Activated T-helper 2 cell treated with anti-CD3 and anti-CD28 coated beads, Interferon-gamma antibody, Interleukin-2, Interleukin-4, amounts not matched to agents 10 μg/mL and 5 μg/mL and 100 μg/mL, durations not matched to agents 14 hours and 24 hours and 36 hours (primary cell): ENCODE data around the gene LAMA3. TPM values are rescaled to one million over a fixed set of nuclear protein-coding genes. Genes with fewer than 3 reads are reported as not detected.

Source experiments
- DNase-seq: peaks from one replicate; pipeline ENCODE4 v3.0.0; 2021; ENCODE audit warnings: low spot score
- H3K27ac Mint-ChIP-seq: one replicate; pipeline ENCODE4 v1.8.0; 2021; ENCODE audit warnings: mixed read lengths
- H3K27me3 Mint-ChIP-seq: one replicate; pipeline ENCODE4 v1.8.0; 2021; ENCODE audit warnings: low read depth, mixed read lengths
- H3K36me3 Mint-ChIP-seq: one replicate; pipeline ENCODE4 v1.8.0; 2021; ENCODE audit warnings: low read depth, mixed read lengths
- H3K4me1 Mint-ChIP-seq: one replicate; pipeline ENCODE4 v1.8.0; 2021; ENCODE audit warnings: low read depth, mixed read lengths
- H3K4me3 Mint-ChIP-seq: one replicate; pipeline ENCODE4 v1.8.0; 2021; ENCODE audit warnings: low read depth, mild to moderate bottlenecking, moderate library complexity, mixed read lengths
- H3K9me3 Mint-ChIP-seq: one replicate; pipeline ENCODE4 v1.8.0; 2021; ENCODE audit warnings: mixed read lengths
- intact Hi-C: fragments of 100-400 bp; cut with micrococcal nuclease; formaldehyde crosslinking; loops from one replicate; pipeline ENCODE4 v1.15.1; 2023
- total RNA-seq: library from RNA; stranded (reverse); gene quantifications from 2 replicates; pipeline ENCODE4 v1.2.3, GENCODE V29; 2022

LAMA3 gene
- total RNA-seq, 1 donor from 2014 or later, result not detected

GRCh38 chr18:23971097-23971440, 281.8 kb downstream of the LAMA3 start:
- Mint-ChIP-seq H3K36me3 (no peaks in the 10 kb centered on the region), H3K9me3 (peaks cover 3% of the 10 kb centered on the region), H3K27me3 (peaks cover 27% of the 10 kb centered on the region), H3K4me1 (peaks cover 38% of the 10 kb centered on the region), H3K27ac (no peak overlapping the region), H3K4me3 (no peak overlapping the region)
- DNase-seq, result no peak
- intact Hi-C loops, result loop anchor here (5.0 kb wide), 1 partner anchor 106 kb away; no protein-coding TSS in a partner anchor

- no peak overlapping the region for H3K27ac Mint-ChIP-seq
These were observed 282.5 kb downstream of the LAMA3 start for GRCh38 chr18:23971666-23972230.

GRCh38 chr18:23972453-23972852, 283.2 kb downstream of the LAMA3 start:
- intact Hi-C loops, result loop anchor here (2.0 to 5.0 kb wide), 5 partner anchors 20 to 105 kb away; no protein-coding TSS in a partner anchor
- peaks cover 36% of the 10 kb centered on the region for H3K27me3 Mint-ChIP-seq
- DNase-seq, result no peak
- peaks cover 2% of the 10 kb centered on the region for H3K36me3 Mint-ChIP-seq
- H3K9me3 Mint-ChIP-seq, result peaks cover 16% of the 10 kb centered on the region
- peaks cover 31% of the 10 kb centered on the region for H3K4me1 Mint-ChIP-seq
- H3K4me3 Mint-ChIP-seq, result no peak overlapping the region
- H3K27ac Mint-ChIP-seq, result no peak overlapping the region

More at GRCh38 chr18:23971666-23972230, 282.5 kb downstream of the LAMA3 start:
- DNase-seq, result no peak
- H3K4me1 Mint-ChIP-seq, result peaks cover 37% of the 10 kb centered on the region
- H3K9me3 Mint-ChIP-seq, result peaks cover 10% of the 10 kb centered on the region
- H3K27me3 Mint-ChIP-seq, result peaks cover 32% of the 10 kb centered on the region
- intact Hi-C loops, result loop anchor here (2.0 to 5.0 kb wide), 5 partner anchors 21 to 106 kb away; no protein-coding TSS in a partner anchor
- H3K4me3 Mint-ChIP-seq, result no peak overlapping the region
- no peaks in the 10 kb centered on the region for H3K36me3 Mint-ChIP-seq

GRCh38 chr18:23977103-23977502, 287.9 kb downstream of the LAMA3 start:
- H3K36me3 Mint-ChIP-seq, result peaks cover 2% of the 10 kb centered on the region
- peaks cover 44% of the 10 kb centered on the region for H3K27me3 Mint-ChIP-seq
- intact Hi-C loops, result no loop called here
- DNase-seq, result no peak
- H3K4me3 Mint-ChIP-seq, result no peak overlapping the region
- peaks cover 22% of the 10 kb centered on the region for H3K9me3 Mint-ChIP-seq
- no peak overlapping the region for H3K27ac Mint-ChIP-seq
- peaks cover 14% of the 10 kb centered on the region for H3K4me1 Mint-ChIP-seq

- H3K27ac Mint-ChIP-seq, result no peak overlapping the region
- peaks cover 10% of the 10 kb centered on the region for H3K4me1 Mint-ChIP-seq
- peaks cover 22% of the 10 kb centered on the region for H3K9me3 Mint-ChIP-seq
- intact Hi-C loops, result no loop called here
- DNase-seq, result no peak
- no peak overlapping the region for H3K4me3 Mint-ChIP-seq
- peaks cover 46% of the 10 kb centered on the region for H3K27me3 Mint-ChIP-seq
- H3K36me3 Mint-ChIP-seq, result peaks cover 2% of the 10 kb centered on the region
These were observed 288.6 kb downstream of the LAMA3 start for GRCh38 chr18:23977719-23978483.

GRCh38 chr18:23981369-23981980, 292.2 kb downstream of the LAMA3 start:
- Mint-ChIP-seq H3K36me3 (peaks cover 2% of the 10 kb centered on the region), H3K27me3 (peaks cover 27% of the 10 kb centered on the region), H3K4me1 (peaks cover 13% of the 10 kb centered on the region), H3K27ac (no peak overlapping the region), H3K9me3 (peaks cover 24% of the 10 kb centered on the region), H3K4me3 (no peak overlapping the region)
- no peak for DNase-seq
- intact Hi-C loops, result no loop called here

- Mint-ChIP-seq H3K27me3 (peaks cover 26% of the 10 kb centered on the region), H3K9me3 (peaks cover 23% of the 10 kb centered on the region), H3K27ac (no peak overlapping the region), H3K4me1 (peaks cover 19% of the 10 kb centered on the region), H3K36me3 (no peaks in the 10 kb centered on the region), H3K4me3 (no peak overlapping the region)
- no peak for DNase-seq
- intact Hi-C loops, result no loop called here
These were observed 293.2 kb downstream of the LAMA3 start for GRCh38 chr18:23982155-23983079.

GRCh38 chr18:23983112-23983511, 293.9 kb downstream of the LAMA3 start:
- intact Hi-C loops, result no loop called here
- Mint-ChIP-seq H3K4me3 (no peak overlapping the region), H3K27me3 (peaks cover 28% of the 10 kb centered on the region), H3K27ac (no peak overlapping the region), H3K36me3 (no peaks in the 10 kb centered on the region), H3K9me3 (peaks cover 19% of the 10 kb centered on the region), H3K4me1 (peaks cover 17% of the 10 kb centered on the region)
- DNase-seq, result no peak

- Mint-ChIP-seq H3K36me3 (no peaks in the 10 kb centered on the region), H3K9me3 (peaks cover 17% of the 10 kb centered on the region), H3K27me3 (peaks cover 42% of the 10 kb centered on the region), H3K4me1 (peaks cover 28% of the 10 kb centered on the region), H3K27ac (no peak overlapping the region), H3K4me3 (no peak overlapping the region)
- intact Hi-C loops, result no loop called here
- DNase-seq, result no peak
These were observed 297.5 kb downstream of the LAMA3 start for GRCh38 chr18:23986600-23987359.

- no peak overlapping the region for H3K27ac Mint-ChIP-seq
- peaks cover 50% of the 10 kb centered on the region for H3K4me1 Mint-ChIP-seq
- intact Hi-C loops, result no loop called here
- H3K9me3 Mint-ChIP-seq, result peaks cover 15% of the 10 kb centered on the region
- no peak overlapping the region for H3K4me3 Mint-ChIP-seq
- no peaks in the 10 kb centered on the region for H3K36me3 Mint-ChIP-seq
- peaks cover 39% of the 10 kb centered on the region for H3K27me3 Mint-ChIP-seq
- no peak for DNase-seq
These were observed 301.5 kb downstream of the LAMA3 start for GRCh38 chr18:23990474-23991410.
